Peyer's patch (tissue), 4 donors: ENCODE data around the gene ENPP1. TPM values are rescaled to one million over a fixed set of nuclear protein-coding genes. Genes with fewer than 3 reads are reported as not detected.

Source experiments
- DNase-seq, 3 donors: peaks; one replicate each; pipeline ENCODE4 v3.0.0-alpha.2; 2017 to 2019
- H3K27ac ChIP-seq, 4 donors: fragments of 200-600 bp; sonication (generic); one replicate each; pipeline ENCODE4 v1.5.1; 2016 to 2019
- H3K27me3 ChIP-seq, 2 donors: fragments of 200-600 bp; sonication (generic); one replicate each; pipeline ENCODE4 v1.5.1; 2019
- H3K36me3 ChIP-seq, 3 donors: fragments of 200-600 bp; sonication (generic); one replicate each; pipeline ENCODE4 v1.5.1; 2016 to 2019
- H3K4me1 ChIP-seq, 4 donors: fragments of 200-600 bp; sonication (generic); one replicate each; pipeline ENCODE4 v1.5.1; 2016 to 2019
- H3K4me3 ChIP-seq, 4 donors: fragments of 200-600 bp; sonication (generic); 1 replicate in 3 of 4; 2 replicates in 1 of 4; pipeline ENCODE4 v1.5.1; 2016 to 2019; ENCODE audit warnings: mild to moderate bottlenecking in 1 of 4
- H3K9me3 ChIP-seq, 4 donors: fragments of 200-600 bp; sonication (generic); one replicate each; pipeline ENCODE4 v1.5.1; 2016 to 2019; ENCODE audit warnings: mild to moderate bottlenecking in 1 of 4
- CTCF ChIP-seq, 6 experiments: fragments of 450-650 bp in 4 of 6; fragments of 200-600 bp in 2 of 6; sonication (generic) in 1 of 6; IDR thresholded peaks; one replicate each; pipeline ENCODE4 v1.5.1; 2017 to 2019; ENCODE audit warnings: antibody characterized with exemption in 6 of 6, mild to moderate bottlenecking in 3 of 6, moderate library complexity in 1 of 6
- POLR2A ChIP-seq, 2 donors: fragments of 450-650 bp; IDR thresholded peaks; one replicate each; pipeline ENCODE4 v1.5.1; 2017; ENCODE audit warnings: antibody characterized with exemption in 2 of 2, mild to moderate bottlenecking in 2 of 2, moderate library complexity in 2 of 2
- total RNA-seq, 4 donors: library from RNA; depleted of rRNA; stranded (reverse); fragments of >200 nt; gene quantifications; one replicate each; pipeline ENCODE4 v1.1.0, GENCODE V29; 2016

The ENPP1 gene
- total RNA-seq, 4 donors from 2014 or later: 1.7 to 9.4 (median 7.1) TPM

- no peak overlapping the region for H3K4me3 ChIP-seq
- H3K27ac ChIP-seq: no peak overlapping the region
- H3K27me3 ChIP-seq: no peaks in the 10 kb centered on the region
- H3K9me3 ChIP-seq: no peaks in the 10 kb centered on the region
- TF ChIP-seq POLR2A (IDR thresholded peaks at IDR 0.05) (no peak), CTCF (IDR thresholded peaks at IDR 0.05) (no peak)
- no peak for DNase-seq
- no peaks in the 10 kb centered on the region for H3K4me1 ChIP-seq
- H3K36me3 ChIP-seq: no peaks in the 10 kb centered on the region
Measured at GRCh38 chr6:131875647-131876046, 67.8 kb downstream of the ENPP1 start.

GRCh38 chr6:131876545-131876944, 68.7 kb downstream of the ENPP1 start:
- no peak for DNase-seq
- H3K4me3 ChIP-seq: no peak overlapping the region
- H3K36me3 ChIP-seq: no peaks in the 10 kb centered on the region
- H3K4me1 ChIP-seq: no peaks in the 10 kb centered on the region
- no peaks in the 10 kb centered on the region for H3K9me3 ChIP-seq
- H3K27me3 ChIP-seq: no peaks in the 10 kb centered on the region
- H3K27ac ChIP-seq: no peak overlapping the region
- no peak for TF ChIP-seq POLR2A (IDR thresholded peaks at IDR 0.05)
- TF ChIP-seq CTCF (IDR thresholded peaks at IDR 0.05): no peak

GRCh38 chr6:131877999-131878789, 70.4 kb downstream of the ENPP1 start:
- Histone ChIP-seq H3K27ac (no peak overlapping the region), H3K36me3 (no peaks in the 10 kb centered on the region), H3K9me3 (no peaks in the 10 kb centered on the region), H3K27me3 (no peaks in the 10 kb centered on the region), H3K4me1 (no peaks in the 10 kb centered on the region), H3K4me3 (no peak overlapping the region)
- DNase-seq: no peak
- TF ChIP-seq POLR2A (IDR thresholded peaks at IDR 0.05): no peak
- no peak for TF ChIP-seq CTCF (IDR thresholded peaks at IDR 0.05)

- Histone ChIP-seq H3K36me3 (no peaks in the 10 kb centered on the region), H3K9me3 (no peaks in the 10 kb centered on the region), H3K27ac (no peak overlapping the region), H3K27me3 (no peaks in the 10 kb centered on the region), H3K4me3 (no peak overlapping the region), H3K4me1 (no peaks in the 10 kb centered on the region)
- TF ChIP-seq POLR2A (IDR thresholded peaks at IDR 0.05) (no peak), CTCF (IDR thresholded peaks at IDR 0.05) (no peak)
- no peak for DNase-seq
Measured at GRCh38 chr6:131883016-131883415, 75.2 kb downstream of the ENPP1 start.

- no peaks in the 10 kb centered on the region for H3K36me3 ChIP-seq
- DNase-seq: no peak
- TF ChIP-seq CTCF (IDR thresholded peaks at IDR 0.05) (no peak), POLR2A (IDR thresholded peaks at IDR 0.05) (no peak)
- no peaks in the 10 kb centered on the region for H3K27me3 ChIP-seq
- no peak overlapping the region for H3K4me3 ChIP-seq
- H3K27ac ChIP-seq: no peak overlapping the region
- no peaks in the 10 kb centered on the region for H3K4me1 ChIP-seq
- H3K9me3 ChIP-seq: no peaks in the 10 kb centered on the region
Measured at GRCh38 chr6:131885237-131885636, 77.4 kb downstream of the ENPP1 start.
